GM23338 (cell line): Measurements from ENCODE around the gene TMEM175. TPM values are rescaled to one million over a fixed set of nuclear protein-coding genes. Genes with fewer than 3 reads are reported as not detected.

ENCODE experiments used
- STAT1 ChIP-seq: IDR thresholded peaks from one replicate; pipeline ENCODE4 v1.6.1; 2016; ENCODE audit warnings: antibody characterized with exemption; ENCODE audit not compliant: unreplicated experiment
- ZNF114 ChIP-seq: fragments of 250-450 bp; sonication (Bioruptor Pico); IDR thresholded peaks from 2 replicates; pipeline ENCODE4 v1.5.0; 2020; ENCODE audit warnings: mild to moderate bottlenecking, moderate library complexity
- ZNF331 ChIP-seq: fragments of 250-450 bp; sonication (Bioruptor Pico); IDR thresholded peaks from 2 replicates; pipeline ENCODE4 v1.5.0; 2020; ENCODE audit warnings: low read depth, mild to moderate bottlenecking, moderate library complexity
- polyA plus RNA-seq: library from polyadenylated mRNA; unstranded; fragments of >200 nt; fragmentation: Nextera tagmentation; extraction: Ambion mirVana; gene quantifications from 2 replicates; pipeline ENCODE4 v1.2.1, GENCODE V29; 2016
- total RNA-seq: library from RNA; depleted of rRNA; stranded (reverse); fragments of >200 nt; shearing (Covaris generic); gene quantifications from 2 replicates; pipeline ENCODE4 v1.2.3, GENCODE V29; 2014
- TF ChIP-seq, protein P1 (sequence below): fragments of 250-450 bp; sonication (Bioruptor Pico); IDR thresholded peaks from 2 replicates; pipeline ENCODE4 v1.5.0; 2020; ENCODE audit warnings: mild to moderate bottlenecking, moderate library complexity
- TF ChIP-seq, protein P2 (sequence below): IDR thresholded peaks from 2 replicates; pipeline ENCODE4 v1.6.1; 2016; ENCODE audit warnings: antibody characterized with exemption
- TF ChIP-seq, protein P3 (sequence below): IDR thresholded peaks from one replicate; pipeline ENCODE4 v1.6.1; 2018; ENCODE audit warnings: antibody characterized with exemption; ENCODE audit not compliant: unreplicated experiment

TMEM175 gene
- total and polyA plus RNA-seq, 2 experiments from 2014 or later = 8.0 to 11.4 TPM

DNA sequence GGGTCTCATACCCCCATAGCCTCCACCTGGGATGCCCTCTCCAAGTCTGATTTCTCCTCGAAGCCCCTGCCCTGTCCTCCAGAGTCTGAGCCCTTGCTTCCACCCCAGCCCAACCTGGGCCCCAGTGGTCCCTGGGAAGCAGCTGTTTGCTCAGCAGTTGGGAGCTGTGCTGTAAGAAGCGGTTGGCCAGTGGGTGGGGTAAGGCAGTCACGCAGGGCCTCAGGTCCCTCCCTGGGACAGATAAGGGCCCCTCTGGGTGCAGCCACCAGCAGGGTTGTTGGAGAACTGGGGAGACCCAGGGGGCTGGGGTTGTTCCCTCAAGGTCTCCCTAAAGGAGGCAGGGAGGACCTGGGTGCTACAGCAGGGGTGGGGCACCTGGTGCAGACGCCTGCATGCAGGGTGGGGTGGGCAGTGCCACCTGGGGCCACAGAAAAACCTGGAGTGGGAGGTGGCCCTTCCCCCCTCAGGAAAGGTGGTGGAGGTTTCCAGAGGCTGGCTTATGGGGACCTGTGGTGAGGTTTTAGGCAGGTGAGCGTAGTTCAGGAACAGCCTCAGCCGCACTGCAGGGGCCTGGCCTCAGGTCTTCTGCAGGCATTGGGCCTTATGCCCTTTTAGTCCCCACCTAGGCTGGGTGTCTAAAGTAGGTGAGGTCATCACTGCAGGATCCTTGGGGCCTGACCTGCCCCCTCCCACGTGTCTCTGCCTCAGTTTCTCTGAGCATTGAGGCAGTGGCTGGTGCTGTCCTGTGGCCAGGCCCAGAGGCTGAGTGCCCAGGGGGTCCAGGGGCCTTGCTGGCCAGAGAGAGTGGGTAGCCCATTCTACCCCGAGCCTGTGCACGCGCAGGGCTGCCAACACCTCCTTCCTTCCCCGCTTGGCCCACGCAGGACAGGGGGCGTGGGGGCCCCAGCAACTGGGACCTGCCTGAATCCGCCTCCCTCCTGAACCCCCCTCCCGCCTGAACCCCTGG lies 64.1 kb downstream of the TMEM175 start (continued):
- TF ChIP-seq, protein P1, sequence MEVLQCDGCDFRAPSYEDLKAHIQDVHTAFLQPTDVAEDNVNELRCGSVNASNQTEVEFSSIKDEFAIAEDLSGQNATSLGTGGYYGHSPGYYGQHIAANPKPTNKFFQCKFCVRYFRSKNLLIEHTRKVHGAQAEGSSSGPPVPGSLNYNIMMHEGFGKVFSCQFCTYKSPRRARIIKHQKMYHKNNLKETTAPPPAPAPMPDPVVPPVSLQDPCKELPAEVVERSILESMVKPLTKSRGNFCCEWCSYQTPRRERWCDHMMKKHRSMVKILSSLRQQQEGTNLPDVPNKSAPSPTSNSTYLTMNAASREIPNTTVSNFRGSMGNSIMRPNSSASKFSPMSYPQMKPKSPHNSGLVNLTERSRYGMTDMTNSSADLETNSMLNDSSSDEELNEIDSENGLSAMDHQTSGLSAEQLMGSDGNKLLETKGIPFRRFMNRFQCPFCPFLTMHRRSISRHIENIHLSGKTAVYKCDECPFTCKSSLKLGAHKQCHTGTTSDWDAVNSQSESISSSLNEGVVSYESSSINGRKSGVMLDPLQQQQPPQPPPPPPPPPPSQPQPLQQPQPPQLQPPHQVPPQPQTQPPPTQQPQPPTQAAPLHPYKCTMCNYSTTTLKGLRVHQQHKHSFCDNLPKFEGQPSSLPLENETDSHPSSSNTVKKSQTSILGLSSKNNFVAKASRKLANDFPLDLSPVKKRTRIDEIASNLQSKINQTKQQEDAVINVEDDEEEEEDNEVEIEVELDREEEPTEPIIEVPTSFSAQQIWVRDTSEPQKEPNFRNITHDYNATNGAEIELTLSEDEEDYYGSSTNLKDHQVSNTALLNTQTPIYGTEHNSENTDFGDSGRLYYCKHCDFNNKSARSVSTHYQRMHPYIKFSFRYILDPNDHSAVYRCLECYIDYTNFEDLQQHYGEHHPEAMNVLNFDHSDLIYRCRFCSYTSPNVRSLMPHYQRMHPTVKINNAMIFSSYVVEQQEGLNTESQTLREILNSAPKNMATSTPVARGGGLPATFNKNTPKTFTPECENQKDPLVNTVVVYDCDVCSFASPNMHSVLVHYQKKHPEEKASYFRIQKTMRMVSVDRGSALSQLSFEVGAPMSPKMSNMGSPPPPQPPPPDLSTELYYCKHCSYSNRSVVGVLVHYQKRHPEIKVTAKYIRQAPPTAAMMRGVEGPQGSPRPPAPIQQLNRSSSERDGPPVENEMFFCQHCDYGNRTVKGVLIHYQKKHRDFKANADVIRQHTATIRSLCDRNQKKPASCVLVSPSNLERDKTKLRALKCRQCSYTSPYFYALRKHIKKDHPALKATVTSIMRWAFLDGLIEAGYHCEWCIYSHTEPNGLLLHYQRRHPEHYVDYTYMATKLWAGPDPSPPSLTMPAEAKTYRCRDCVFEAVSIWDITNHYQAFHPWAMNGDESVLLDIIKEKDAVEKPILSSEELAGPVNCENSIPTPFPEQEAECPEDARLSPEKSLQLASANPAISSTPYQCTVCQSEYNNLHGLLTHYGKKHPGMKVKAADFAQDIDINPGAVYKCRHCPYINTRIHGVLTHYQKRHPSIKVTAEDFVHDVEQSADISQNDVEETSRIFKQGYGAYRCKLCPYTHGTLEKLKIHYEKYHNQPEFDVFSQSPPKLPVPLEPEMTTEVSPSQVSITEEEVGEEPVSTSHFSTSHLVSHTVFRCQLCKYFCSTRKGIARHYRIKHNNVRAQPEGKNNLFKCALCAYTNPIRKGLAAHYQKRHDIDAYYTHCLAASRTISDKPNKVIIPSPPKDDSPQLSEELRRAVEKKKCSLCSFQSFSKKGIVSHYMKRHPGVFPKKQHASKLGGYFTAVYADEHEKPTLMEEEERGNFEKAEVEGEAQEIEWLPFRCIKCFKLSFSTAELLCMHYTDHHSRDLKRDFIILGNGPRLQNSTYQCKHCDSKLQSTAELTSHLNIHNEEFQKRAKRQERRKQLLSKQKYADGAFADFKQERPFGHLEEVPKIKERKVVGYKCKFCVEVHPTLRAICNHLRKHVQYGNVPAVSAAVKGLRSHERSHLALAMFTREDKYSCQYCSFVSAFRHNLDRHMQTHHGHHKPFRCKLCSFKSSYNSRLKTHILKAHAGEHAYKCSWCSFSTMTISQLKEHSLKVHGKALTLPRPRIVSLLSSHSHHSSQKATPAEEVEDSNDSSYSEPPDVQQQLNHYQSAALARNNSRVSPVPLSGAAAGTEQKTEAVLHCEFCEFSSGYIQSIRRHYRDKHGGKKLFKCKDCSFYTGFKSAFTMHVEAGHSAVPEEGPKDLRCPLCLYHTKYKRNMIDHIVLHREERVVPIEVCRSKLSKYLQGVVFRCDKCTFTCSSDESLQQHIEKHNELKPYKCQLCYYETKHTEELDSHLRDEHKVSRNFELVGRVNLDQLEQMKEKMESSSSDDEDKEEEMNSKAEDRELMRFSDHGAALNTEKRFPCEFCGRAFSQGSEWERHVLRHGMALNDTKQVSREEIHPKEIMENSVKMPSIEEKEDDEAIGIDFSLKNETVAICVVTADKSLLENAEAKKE = no peak
- no peak for TF ChIP-seq ZNF114 (CRISPR knock-in tag)
- TF ChIP-seq, protein P2, sequence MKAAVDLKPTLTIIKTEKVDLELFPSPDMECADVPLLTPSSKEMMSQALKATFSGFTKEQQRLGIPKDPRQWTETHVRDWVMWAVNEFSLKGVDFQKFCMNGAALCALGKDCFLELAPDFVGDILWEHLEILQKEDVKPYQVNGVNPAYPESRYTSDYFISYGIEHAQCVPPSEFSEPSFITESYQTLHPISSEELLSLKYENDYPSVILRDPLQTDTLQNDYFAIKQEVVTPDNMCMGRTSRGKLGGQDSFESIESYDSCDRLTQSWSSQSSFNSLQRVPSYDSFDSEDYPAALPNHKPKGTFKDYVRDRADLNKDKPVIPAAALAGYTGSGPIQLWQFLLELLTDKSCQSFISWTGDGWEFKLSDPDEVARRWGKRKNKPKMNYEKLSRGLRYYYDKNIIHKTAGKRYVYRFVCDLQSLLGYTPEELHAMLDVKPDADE = no peak
- no peak for TF ChIP-seq STAT1
- TF ChIP-seq, protein P3, sequence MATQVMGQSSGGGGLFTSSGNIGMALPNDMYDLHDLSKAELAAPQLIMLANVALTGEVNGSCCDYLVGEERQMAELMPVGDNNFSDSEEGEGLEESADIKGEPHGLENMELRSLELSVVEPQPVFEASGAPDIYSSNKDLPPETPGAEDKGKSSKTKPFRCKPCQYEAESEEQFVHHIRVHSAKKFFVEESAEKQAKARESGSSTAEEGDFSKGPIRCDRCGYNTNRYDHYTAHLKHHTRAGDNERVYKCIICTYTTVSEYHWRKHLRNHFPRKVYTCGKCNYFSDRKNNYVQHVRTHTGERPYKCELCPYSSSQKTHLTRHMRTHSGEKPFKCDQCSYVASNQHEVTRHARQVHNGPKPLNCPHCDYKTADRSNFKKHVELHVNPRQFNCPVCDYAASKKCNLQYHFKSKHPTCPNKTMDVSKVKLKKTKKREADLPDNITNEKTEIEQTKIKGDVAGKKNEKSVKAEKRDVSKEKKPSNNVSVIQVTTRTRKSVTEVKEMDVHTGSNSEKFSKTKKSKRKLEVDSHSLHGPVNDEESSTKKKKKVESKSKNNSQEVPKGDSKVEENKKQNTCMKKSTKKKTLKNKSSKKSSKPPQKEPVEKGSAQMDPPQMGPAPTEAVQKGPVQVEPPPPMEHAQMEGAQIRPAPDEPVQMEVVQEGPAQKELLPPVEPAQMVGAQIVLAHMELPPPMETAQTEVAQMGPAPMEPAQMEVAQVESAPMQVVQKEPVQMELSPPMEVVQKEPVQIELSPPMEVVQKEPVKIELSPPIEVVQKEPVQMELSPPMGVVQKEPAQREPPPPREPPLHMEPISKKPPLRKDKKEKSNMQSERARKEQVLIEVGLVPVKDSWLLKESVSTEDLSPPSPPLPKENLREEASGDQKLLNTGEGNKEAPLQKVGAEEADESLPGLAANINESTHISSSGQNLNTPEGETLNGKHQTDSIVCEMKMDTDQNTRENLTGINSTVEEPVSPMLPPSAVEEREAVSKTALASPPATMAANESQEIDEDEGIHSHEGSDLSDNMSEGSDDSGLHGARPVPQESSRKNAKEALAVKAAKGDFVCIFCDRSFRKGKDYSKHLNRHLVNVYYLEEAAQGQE = no peak
- no peak for TF ChIP-seq ZNF331
